IMR-90 (cell line): ENCODE results near the gene TMEM209. TPM values are rescaled to one million over a fixed set of nuclear protein-coding genes. Genes with fewer than 3 reads are reported as not detected.
A peak's percentile ranks its signal among the peaks of the same experiment; 100 is the strongest.

Source experiments
- ATAC-seq: fragments of 200-7000 bp; cut with Tn5 transposase; 2 replicates; pipeline ENCODE4 v1.9.1; 2020; ENCODE audit warnings: low read depth, mild to moderate bottlenecking, moderate library complexity
- BruUV-seq: library from RNA; stranded (reverse); fragments of 400-500 nt; replicated peaks from 2 replicates; lab custom pipeline; 2021; lab: Mats Ljungman, UMichigan
- CTCF ChIA-PET: fragments of 300-600 bp; formaldehyde crosslinking; extraction: SDS; loops from one replicate; lab custom pipeline; 2021; ENCODE audit warnings: antibody characterized with exemption; lab: Yijun Ruan, JAX
- POLR2A ChIA-PET: fragments of 300-600 bp; sonication (Branson Sonifier 250); formaldehyde crosslinking; loops from one replicate; lab custom pipeline; 2022; ENCODE audit warnings: antibody characterized with exemption; ENCODE audit not compliant: unreplicated experiment; lab: Charles Lee
- DNase-seq: peaks from one replicate; pipeline ENCODE4 v3.0.0; 2013
- H2AFZ ChIP-seq: replicated peaks from 2 replicates; pipeline ENCODE3; 2013; ENCODE audit warnings: low read length, mild to moderate bottlenecking; ENCODE audit not compliant: poor library complexity
- H2AK5ac ChIP-seq: 2 replicates; pipeline ENCODE4 v1.6.1; 2013; ENCODE audit warnings: low read depth, low read length, inconsistent platforms
- H2AK9ac ChIP-seq: replicated peaks from 2 replicates; pipeline ENCODE3; 2013; ENCODE audit warnings: mild to moderate bottlenecking, low read depth, low read length, moderate library complexity; ENCODE audit not compliant: poor library complexity
- H2BK120ac ChIP-seq: 2 replicates; pipeline ENCODE4 v1.6.1; 2013; ENCODE audit warnings: low read depth, low read length, inconsistent platforms
- H2BK15ac ChIP-seq: 3 replicates; pipeline ENCODE4 v1.6.1; 2013; ENCODE audit warnings: low read depth, low read length, inconsistent platforms
- H2BK20ac ChIP-seq: 2 replicates; pipeline ENCODE4 v1.6.1; 2013; ENCODE audit warnings: low read depth, mild to moderate bottlenecking, inconsistent platforms, low read length, moderate library complexity
- H2BK5ac ChIP-seq: 2 replicates; pipeline ENCODE4 v1.6.1; 2013; ENCODE audit warnings: mild to moderate bottlenecking, low read depth, low read length, inconsistent platforms; ENCODE audit not compliant: poor library complexity, severe bottlenecking
- H3K14ac ChIP-seq: replicated peaks from 2 replicates; pipeline ENCODE4 v1.6.1; 2013; ENCODE audit warnings: low read depth, low read length, inconsistent platforms
- H3K18ac ChIP-seq: 2 replicates; pipeline ENCODE4 v1.6.1; 2013; ENCODE audit warnings: low read depth, low read length, control low read depth
- H3K23ac ChIP-seq: 2 replicates; pipeline ENCODE4 v1.6.1; 2013; ENCODE audit warnings: low read depth, low read length, inconsistent platforms
- H3K27ac ChIP-seq: 2 replicates; pipeline ENCODE4 v1.5.1; 2013; ENCODE audit warnings: mild to moderate bottlenecking, control low read depth, low read length; ENCODE audit not compliant: insufficient read depth
- H3K27me3 ChIP-seq: 2 replicates; pipeline ENCODE4 v1.6.1; 2013; ENCODE audit warnings: low read length; ENCODE audit not compliant: control insufficient read depth, insufficient read depth
- H3K36me3 ChIP-seq: 2 replicates; pipeline ENCODE4 v1.6.1; 2013; ENCODE audit warnings: low read length, mixed read lengths; ENCODE audit not compliant: control insufficient read depth, insufficient read depth
- H3K4ac ChIP-seq: 2 replicates; pipeline ENCODE4 v1.6.1; 2013; ENCODE audit warnings: low read depth, low read length, inconsistent platforms
- H3K4me1 ChIP-seq: 2 replicates; pipeline ENCODE4 v1.6.1; 2013; ENCODE audit warnings: low read length, mixed read lengths; ENCODE audit not compliant: control insufficient read depth, insufficient read depth
- H3K4me2 ChIP-seq: 2 replicates; pipeline ENCODE4 v1.6.1; 2013; ENCODE audit warnings: low read depth, mild to moderate bottlenecking, control low read depth, low read length, moderate library complexity
- H3K4me3 ChIP-seq: 2 replicates; pipeline ENCODE4 v1.5.1; 2013; ENCODE audit warnings: low read depth, mild to moderate bottlenecking, control low read depth, low read length, moderate library complexity; ENCODE audit not compliant: insufficient read depth
- H3K56ac ChIP-seq: 2 replicates; pipeline ENCODE4 v1.6.1; 2013; ENCODE audit warnings: low read length, inconsistent platforms; ENCODE audit not compliant: insufficient read depth; ENCODE audit errors: extremely low read depth
- H3K79me1 ChIP-seq, 2 experiments: 2 replicates each; pipeline ENCODE4 v1.6.1; 2013; ENCODE audit warnings: low read length in 2 of 2, inconsistent platforms in 1 of 2, low read depth in 1 of 2
- H3K9ac ChIP-seq: 2 replicates; pipeline ENCODE4 v1.6.1; 2013; ENCODE audit warnings: low read depth, low read length, control low read depth
- H3K9me1 ChIP-seq: 2 replicates; pipeline ENCODE4 v1.6.1; 2013; ENCODE audit warnings: low read length, inconsistent platforms; ENCODE audit not compliant: insufficient read depth
- H3K9me3 ChIP-seq: 2 replicates; pipeline ENCODE4 v1.6.1; 2013; ENCODE audit warnings: low read length; ENCODE audit not compliant: control insufficient read depth, insufficient read depth
- H4K20me1 ChIP-seq: 2 replicates; pipeline ENCODE4 v1.6.1; 2013; ENCODE audit warnings: low read length, inconsistent platforms; ENCODE audit not compliant: insufficient read depth
- H4K5ac ChIP-seq: 2 replicates; pipeline ENCODE4 v1.6.1; 2013; ENCODE audit warnings: mild to moderate bottlenecking, low read depth, low read length, control low read depth
- H4K8ac ChIP-seq, 2 experiments: 2 replicates each; pipeline ENCODE4 v1.6.1; 2013; ENCODE audit warnings: low read depth in 2 of 2, low read length in 2 of 2, control low read depth in 1 of 2, inconsistent platforms in 1 of 2
- H4K91ac ChIP-seq: 2 replicates; pipeline ENCODE4 v1.6.1; 2013; ENCODE audit warnings: low read depth, low read length, inconsistent platforms; ENCODE audit not compliant: insufficient read depth
- CEBPB ChIP-seq: IDR thresholded peaks from 2 replicates; pipeline ENCODE4 v1.6.1; 2012; ENCODE audit warnings: low read depth, low read length, improper control_type of control experiment
- NFE2L2 ChIP-seq: fragments of 150-350 bp; IDR thresholded peaks from 2 replicates; pipeline ENCODE4 v1.6.1; 2016; ENCODE audit warnings: low read depth, mild to moderate bottlenecking, low read length
- whole genome bisulfite sequencing, 2 experiments: methylation state at CpG; one replicate each; pipeline versions ENCODE4 v1.1.5 to v1.1.7; 2013; ENCODE audit warnings: missing lambda C conversion rate in 2 of 2; ENCODE audit not compliant: insufficient read length in 1 of 2; ENCODE audit errors: extremely low coverage in 2 of 2; 5-methylcytosine and 5-hydroxymethylcytosine counted together
- dilution Hi-C: fragments of 300-500 bp; cut with HindIII; formaldehyde crosslinking; loops from one replicate; pipeline ENCODE4 v1.14.3; 2018; ENCODE audit warnings: low sequenced_read_pairs; ENCODE audit not compliant: unreplicated experiment
- in situ Hi-C: fragments of 300-500 bp; cut with MboI; formaldehyde crosslinking; loops from 3 replicates; pipeline ENCODE4 v1.14.3; 2019; ENCODE audit warnings: low sequenced_read_pairs, inconsistent platforms, mixed read lengths
- intact Hi-C: fragments of 100-400 bp; cut with micrococcal nuclease; formaldehyde crosslinking; loops from 2 replicates; pipeline ENCODE4 v1.10.0; 2022
- polyA plus RNA-seq, 3 experiments: library from polyadenylated mRNA; depleted of rRNA; stranded (reverse); fragments of >200 nt; gene quantifications; 2 replicates each; pipeline ENCODE4 v1.2.3, GENCODE V29; 2012; ENCODE audit warnings: low replicate concordance in 1 of 3
- total RNA-seq: library from RNA; depleted of rRNA; stranded (reverse); fragments of >200 nt; gene quantifications from 2 replicates; pipeline ENCODE4 v1.2.3, GENCODE V29; 2012

TMEM209 gene
- total and polyA plus RNA-seq, 2 of the 4 experiments (the other 2 are of a cell fraction) = 8.0 to 11.3 TPM

- H2AFZ ChIP-seq = no peak overlapping the region
- H3K4me1 ChIP-seq = peaks cover 19% of the 10 kb centered on the region
- no peak overlapping the region for H3K9ac ChIP-seq
- no peak overlapping the region for H3K27ac ChIP-seq
- intact Hi-C loops (no loop called here), in situ Hi-C loops (no loop called here), dilution Hi-C loops (no loop called here)
- no peaks in the 10 kb centered on the region for H3K79me1 ChIP-seq
- no peak for ATAC-seq
- DNase-seq = peak; percentile 58
- BruUV-seq = no TSS peak
- no peak overlapping the region for H3K4ac ChIP-seq
- H3K4me2 ChIP-seq = peak overlapping the region; percentile 45; the same call in 1 of the 2 replicates
- H3K27me3 ChIP-seq = no peaks in the 10 kb centered on the region
- H2BK5ac ChIP-seq = no peak overlapping the region
- no peak overlapping the region for H2BK20ac ChIP-seq
- H3K56ac ChIP-seq = no peak overlapping the region
- no peak overlapping the region for H2BK15ac ChIP-seq
- H3K14ac ChIP-seq = no peak overlapping the region
- TF ChIP-seq CEBPB (peak; percentile 82), NFE2L2 (no peak)
- ChIA-PET CTCF (interaction anchor here (0.9 kb wide), 1 partner anchor 10 kb away, joined by 4 read pairs; no protein-coding TSS in a partner anchor), POLR2A (no interaction called here)
- peak overlapping the region; percentile 46; the same call in 1 of the 2 replicates for H3K18ac ChIP-seq
- 57% methylated on average over 8 of the region's 14 CpGs; no CpG with 5 or more reads in 1 of the 2 experiments for WGBS, 2 experiments
- H2BK120ac ChIP-seq = peak overlapping the region; percentile 32; the same call in 1 of the 2 replicates
- 0 out of 2 replicates have a peak overlapping the region, but pooled peaks have one; percentile 37 for H4K91ac ChIP-seq
- no peak overlapping the region for H3K4me3 ChIP-seq
- no peaks in the 10 kb centered on the region for H4K20me1 ChIP-seq
- peaks cover 5% of the 10 kb centered on the region; the same call in 1 of the 2 replicates for H3K36me3 ChIP-seq
- H2AK9ac ChIP-seq = no peak overlapping the region
- H3K9me1 ChIP-seq = peaks cover 3% of the 10 kb centered on the region; the same call in 1 of the 2 replicates
- no peaks in the 10 kb centered on the region for H3K9me3 ChIP-seq
- H4K5ac ChIP-seq = peak overlapping the region; percentile 35; the same call in 1 of the 2 replicates
- H2AK5ac ChIP-seq = no peak overlapping the region
- no peak overlapping the region for H3K23ac ChIP-seq
- no peak overlapping the region; a peak in 1 of 4 replicates for H4K8ac ChIP-seq
Measured at GRCh38 chr7:130144312-130145171, 60.7 kb downstream of the TMEM209 start.
